Activated CD8-positive, alpha-beta memory T cell treated with anti-CD3 and anti-CD28 coated beads for 36 hours (primary cell): ENCODE data around the gene TUBGCP6. TPM values are rescaled to one million over a fixed set of nuclear protein-coding genes. Genes with fewer than 3 reads are reported as not detected.

ENCODE experiments used
- CTCF ChIA-PET: fragments of 350-600 bp; sonication (Branson Sonifier 250); formaldehyde crosslinking; loops from one replicate; lab custom pipeline; 2021; ENCODE audit warnings: antibody characterized with exemption; lab: Charles Lee
- POLR2A ChIA-PET: fragments of 350-600 bp; sonication (Branson Sonifier 250); formaldehyde crosslinking; loops from one replicate; lab custom pipeline; 2021; ENCODE audit warnings: antibody characterized with exemption; lab: Charles Lee
- total RNA-seq, 2 experiments: library from RNA; stranded (reverse); gene quantifications; one replicate each; pipeline ENCODE4 v1.2.3, GENCODE V29; 2021

TUBGCP6 gene
- total RNA-seq, 2 experiments from 2014 or later = 44.1 to 46.6 TPM

DNA sequence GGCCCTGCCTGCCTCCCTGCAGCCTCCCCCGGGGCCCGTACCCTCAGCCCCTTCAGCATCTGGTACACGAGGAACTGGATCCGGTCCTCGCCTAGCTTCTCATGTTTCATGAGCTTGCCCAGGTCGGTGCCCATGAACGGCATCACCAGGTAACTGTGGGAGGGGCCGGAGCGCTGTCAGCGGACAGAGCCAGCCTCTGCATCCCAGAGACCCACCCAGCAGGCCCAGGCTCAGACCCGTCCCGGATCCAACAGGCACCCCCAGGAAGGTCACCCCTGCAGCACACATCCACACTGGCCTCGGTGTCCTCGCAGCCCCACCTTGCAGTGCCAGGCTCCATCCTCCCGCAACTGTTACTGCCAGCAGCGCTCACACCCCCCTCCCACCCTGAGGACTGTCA lies 12.2 kb upstream of the TUBGCP6 start:
- CTCF ChIA-PET = no interaction called here
- POLR2A ChIA-PET = interaction anchor here (0.6 kb wide), 1 partner anchor 95 kb away, joined by 6 read pairs; no protein-coding TSS in a partner anchor

- POLR2A ChIA-PET = no interaction called here
- CTCF ChIA-PET = no interaction called here
Measured at GRCh38 chr22:50256258-50256862, 11.5 kb upstream of the TUBGCP6 start.

DNA sequence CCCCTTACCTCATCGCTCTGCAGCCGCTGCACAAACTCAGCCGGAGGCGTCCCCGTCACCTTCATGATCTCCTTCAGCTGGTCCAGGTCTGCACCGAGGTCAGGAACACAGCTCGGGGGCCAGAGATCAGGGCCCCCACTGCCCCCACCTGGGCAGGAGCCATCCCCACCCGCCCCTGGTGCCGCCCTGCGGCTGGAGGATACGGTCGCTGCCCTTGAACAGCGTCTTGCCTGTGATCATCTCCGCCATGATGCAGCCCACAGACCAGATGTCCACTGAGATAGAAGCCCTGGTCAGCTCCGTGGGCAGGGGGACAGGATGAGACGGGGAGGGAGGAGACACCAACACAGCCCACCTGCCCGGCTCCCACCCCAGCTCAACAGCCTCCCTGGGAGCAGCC lies 10.8 kb upstream of the TUBGCP6 start:
- ChIA-PET CTCF (no interaction called here), POLR2A (interaction anchor here (0.5 kb wide), 1 partner anchor 449 kb away, joined by 7 read pairs; no protein-coding TSS in a partner anchor)

DNA sequence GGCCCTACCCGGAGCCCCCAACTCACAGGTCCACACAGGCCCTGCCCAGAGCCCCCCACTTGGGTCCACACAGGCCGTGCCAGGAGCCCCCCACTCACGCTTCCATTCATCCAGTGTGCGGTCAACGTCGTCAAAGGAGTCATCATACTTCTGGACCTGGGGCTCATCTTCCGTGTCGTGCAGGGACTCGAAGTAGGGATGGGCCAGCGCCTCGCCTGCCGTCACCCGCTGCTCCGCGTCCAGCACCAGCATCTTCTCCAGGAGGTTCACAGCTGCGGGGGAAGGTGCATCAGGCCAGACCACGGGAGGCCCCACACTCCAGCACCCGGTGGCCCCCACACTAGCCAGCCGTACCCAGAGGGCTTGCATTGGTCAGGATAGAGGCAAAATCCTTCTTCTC lies 10.3 kb upstream of the TUBGCP6 start:
- ChIA-PET CTCF (no interaction called here), POLR2A (no interaction called here)

DNA sequence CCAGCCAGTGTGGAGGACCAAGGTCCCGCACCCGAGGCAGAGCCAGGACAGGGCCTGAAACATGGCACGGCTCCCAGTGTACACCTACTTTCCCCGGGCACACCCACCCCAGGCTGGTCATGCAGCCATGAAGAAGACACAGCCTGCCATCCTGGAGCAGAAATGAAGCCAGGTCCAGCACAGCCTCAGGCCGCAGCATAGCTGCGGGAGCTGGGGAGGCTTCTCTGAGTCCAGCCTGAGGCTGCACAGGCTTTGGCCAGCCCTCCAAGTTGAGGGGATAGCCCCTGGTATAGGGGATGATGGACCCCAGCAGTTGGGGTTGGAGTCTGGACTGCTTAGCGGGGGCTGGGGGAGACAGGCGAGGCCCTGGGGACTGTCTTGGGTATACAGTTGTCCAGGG lies 9.1 kb upstream of the TUBGCP6 start:
- POLR2A ChIA-PET = interaction anchor here (0.5 kb wide), 1 partner anchor 151 kb away, joined by 3 read pairs; no protein-coding TSS in a partner anchor
- CTCF ChIA-PET = interaction anchor here (1.5 kb wide), 1 partner anchor 10 kb away, joined by 4 read pairs; the partner anchor contains the start of gene TUBGCP6

- ChIA-PET POLR2A (no interaction called here), CTCF (interaction anchor here (0.7 to 4.0 kb wide), 11 partner anchors 9 to 244 kb away, joined by 3 to 28 read pairs (median 4); partner anchors contain the start of genes DENND6B and TUBGCP6)
Measured at GRCh38 chr22:50253046-50253915, 8.5 kb upstream of the TUBGCP6 start.

DNA sequence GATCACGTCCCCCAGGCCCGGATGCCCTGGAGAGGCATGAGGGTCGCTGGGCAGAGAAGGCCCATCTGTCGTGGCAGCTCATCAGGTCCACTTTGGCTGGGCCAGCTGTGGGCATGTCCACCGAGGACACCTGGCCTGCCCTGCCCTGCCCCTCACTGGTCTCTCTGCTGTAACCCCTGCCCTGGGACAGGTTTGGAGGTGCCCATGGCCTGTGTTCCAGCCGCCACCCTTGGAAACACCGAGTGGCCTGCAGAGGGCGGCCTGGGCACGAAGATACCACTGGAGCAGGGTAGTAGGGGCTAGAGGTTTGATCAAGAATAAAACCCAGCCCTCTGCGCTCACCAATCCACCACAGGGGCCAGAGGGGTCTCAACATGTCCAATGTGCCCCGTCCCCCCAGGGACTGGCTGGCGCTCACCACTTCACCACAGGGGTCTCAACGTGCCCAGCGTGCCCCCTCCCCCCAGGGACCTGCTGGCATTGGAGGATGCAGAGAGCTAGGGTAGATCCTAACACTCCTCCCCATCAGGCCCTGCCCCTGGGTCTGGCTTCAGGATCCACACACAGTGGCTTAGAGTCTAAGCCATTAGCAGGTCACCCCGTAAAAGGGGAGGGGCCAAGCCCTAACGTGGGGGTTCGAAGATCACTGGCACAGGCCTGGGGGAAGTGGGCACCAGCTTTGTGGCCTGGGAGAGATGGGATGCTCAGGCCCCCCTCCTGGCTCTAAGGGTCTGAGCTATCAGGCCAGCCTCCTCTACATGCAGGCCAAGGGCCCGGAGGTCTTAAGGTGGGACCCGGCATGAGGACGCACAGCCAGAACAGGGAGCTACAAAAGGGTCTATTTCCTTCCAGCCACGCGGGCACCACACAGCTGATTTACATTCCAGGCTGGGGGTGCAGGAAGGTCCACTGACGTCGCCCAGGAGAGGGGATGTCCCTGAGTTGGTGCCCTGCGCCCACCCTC lies 7.5 kb upstream of the TUBGCP6 start:
- CTCF ChIA-PET = interaction anchor here (0.6 to 4.0 kb wide), 19 partner anchors 7 to 273 kb away, joined by 3 to 28 read pairs (median 5); partner anchors contain the start of genes DENND6B, MAPK12, SCO2 and TUBGCP6
- POLR2A ChIA-PET = interaction anchor here (1.4 kb wide), 1 partner anchor 8 kb away, joined by 7 read pairs; the partner anchor contains the start of gene MAPK12

DNA sequence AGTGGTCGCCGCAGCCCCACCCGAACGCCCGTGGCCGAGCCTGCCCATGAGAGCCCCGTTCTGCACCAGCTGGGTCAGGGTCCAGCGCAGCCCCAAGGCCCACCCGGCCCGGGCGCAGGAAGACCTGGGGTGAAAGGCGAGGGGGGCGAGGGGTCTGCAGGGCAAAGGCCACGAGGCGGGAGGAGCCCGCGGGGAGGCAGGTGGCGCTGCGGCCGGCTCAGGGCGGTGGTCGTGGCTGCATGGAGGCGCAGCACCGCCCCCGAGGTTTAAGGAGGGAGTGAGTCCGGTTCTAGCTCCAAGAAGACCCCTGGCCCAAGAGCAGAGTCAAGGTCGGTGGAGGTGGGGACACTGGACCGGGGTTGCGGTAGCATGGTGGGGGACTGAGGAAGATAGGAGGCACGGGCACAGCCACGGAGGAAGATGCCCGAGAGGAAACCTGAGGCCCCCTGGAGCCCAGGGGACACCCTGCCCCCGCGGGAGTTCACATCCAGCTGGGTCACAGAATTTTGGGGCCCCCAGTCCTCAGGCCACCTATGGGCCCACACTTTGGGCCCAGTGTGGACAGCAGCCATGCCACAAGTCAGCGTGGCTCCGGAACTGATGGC lies 6.8 kb upstream of the TUBGCP6 start:
- ChIA-PET POLR2A (interaction anchor here (0.5 to 1.4 kb wide), 2 partner anchors 9 to 247 kb away, joined by 3 to 7 read pairs; partner anchors contain the start of gene MAPK12), CTCF (interaction anchor here (0.8 to 4.0 kb wide), 14 partner anchors 8 to 386 kb away, joined by 3 to 28 read pairs (median 6); partner anchors contain the start of genes DENND6B, MAPK12 and SCO2)

GRCh38 chr22:50250555-50251476 lies 6.0 kb upstream of the TUBGCP6 start, which contains the start of gene HDAC10:
TSS of gene HDAC10 (minus strand) at chr22:50251265. CDS start at chr22:50251032, 233 bp downstream.
- POLR2A ChIA-PET = interaction anchor here (0.5 to 1.4 kb wide), 3 partner anchors 10 to 248 kb away, joined by 3 to 7 read pairs (median 6); partner anchors contain the start of gene MAPK12
- CTCF ChIA-PET = interaction anchor here (0.6 to 4.0 kb wide), 14 partner anchors 9 to 457 kb away, joined by 3 to 28 read pairs (median 6); partner anchors contain the start of genes DENND6B, MAPK12 and SCO2

DNA sequence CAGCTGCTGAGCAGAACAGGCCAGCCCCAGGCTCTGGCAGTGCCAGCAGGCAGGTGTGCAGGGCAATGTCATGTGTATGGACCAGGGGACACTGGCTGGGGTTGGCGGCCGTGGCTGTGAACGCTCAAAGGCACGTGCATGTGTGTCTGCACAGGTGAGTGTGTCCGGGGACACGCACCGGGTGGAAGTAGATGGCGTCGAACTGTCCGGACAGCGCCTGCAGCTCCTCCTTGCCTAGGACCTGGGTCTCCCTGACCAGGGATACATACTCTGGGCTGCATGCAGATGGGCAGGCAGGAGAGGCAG lies 5.4 kb upstream of the TUBGCP6 start:
- POLR2A ChIA-PET = no interaction called here
- CTCF ChIA-PET = interaction anchor here (0.6 to 4.0 kb wide), 6 partner anchors 9 to 458 kb away, joined by 3 to 28 read pairs (median 8); partner anchors contain the start of genes DENND6B and SCO2

DNA sequence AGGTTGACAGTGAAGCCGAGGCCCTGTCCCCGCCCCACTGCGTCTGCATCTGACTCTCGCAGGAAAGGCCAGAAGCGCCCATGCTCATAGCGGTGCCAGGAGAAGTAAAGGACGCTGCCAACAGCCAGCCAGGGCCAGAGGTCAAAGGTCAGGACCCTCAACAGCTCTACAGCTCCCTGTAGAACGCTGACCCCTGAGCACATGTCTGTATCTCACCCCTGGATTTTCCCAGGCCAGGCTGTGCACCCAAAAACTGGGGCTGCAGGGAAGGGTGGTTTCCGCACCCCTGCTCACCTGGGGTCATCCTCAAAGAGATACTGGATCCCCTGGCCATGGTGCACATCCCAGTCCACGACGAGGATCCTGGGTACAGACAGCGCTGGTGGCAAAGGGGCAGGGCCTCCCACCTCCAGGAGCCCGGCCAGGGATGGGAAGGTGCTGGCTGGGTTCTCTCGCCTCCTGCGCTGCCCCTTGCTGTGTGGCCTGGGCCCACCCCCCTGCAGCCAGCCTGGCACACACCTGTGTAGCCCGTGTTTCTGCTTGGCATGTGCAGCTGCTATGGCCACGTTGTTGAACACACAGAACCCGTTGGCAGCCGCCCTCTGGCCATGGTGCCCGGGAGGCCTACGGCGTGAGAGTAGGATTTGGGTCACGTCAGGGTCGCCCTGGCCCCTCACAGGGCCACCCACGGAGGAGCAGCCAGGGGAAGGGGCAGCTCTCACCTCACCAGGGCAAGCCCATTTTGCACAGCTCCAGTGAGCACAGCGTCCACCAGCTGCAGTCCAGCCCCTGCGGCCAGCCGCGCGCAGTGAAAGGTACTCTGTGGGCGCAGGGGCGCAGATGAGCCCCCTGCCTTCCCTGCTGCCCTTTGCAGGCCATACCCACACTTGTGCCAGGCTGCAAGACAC lies 4.8 kb upstream of the TUBGCP6 start:
- POLR2A ChIA-PET = no interaction called here
- CTCF ChIA-PET = interaction anchor here (0.6 to 4.0 kb wide), 3 partner anchors 78 to 459 kb away, joined by 3 to 28 read pairs (median 19); partner anchors contain the start of gene DENND6B

- POLR2A ChIA-PET = no interaction called here
Measured at GRCh38 chr22:50248196-50249081, 3.6 kb upstream of the TUBGCP6 start.

DNA sequence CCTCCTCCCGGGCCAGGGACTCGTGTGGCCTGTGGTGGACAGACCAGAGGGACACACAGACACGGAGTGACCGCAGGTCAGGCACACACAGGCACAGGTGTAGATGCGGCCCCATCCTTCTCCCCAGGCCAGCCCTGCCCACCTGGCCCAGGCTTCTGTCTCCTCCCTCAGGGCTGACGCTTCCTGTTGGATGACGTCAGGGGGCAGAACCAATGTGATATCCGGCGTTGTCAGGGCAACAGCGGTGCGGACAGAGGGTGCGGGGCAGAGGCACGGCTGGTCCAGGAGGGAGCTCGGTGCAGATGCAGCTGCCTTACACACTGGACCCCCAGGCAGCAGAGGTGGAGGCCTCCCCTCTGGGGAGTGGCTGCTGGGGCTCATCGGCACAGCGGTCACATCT lies 2.9 kb upstream of the TUBGCP6 start:
- CTCF ChIA-PET = no interaction called here
- POLR2A ChIA-PET = no interaction called here

More at GRCh38 chr22:50248196-50249081, 3.6 kb upstream of the TUBGCP6 start:
- CTCF ChIA-PET = no interaction called here

- ChIA-PET POLR2A (no interaction called here), CTCF (interaction anchor here (0.7 to 0.9 kb wide), 2 partner anchors 29 to 252 kb away, joined by 3 read pairs; no protein-coding TSS in a partner anchor)
Measured at GRCh38 chr22:50246242-50247175, 1.7 kb upstream of the TUBGCP6 start.
